GM23248 (cell line): ENCODE measurements around the gene SNRNP27. TPM values are rescaled to one million over a fixed set of nuclear protein-coding genes. Genes with fewer than 3 reads are reported as not detected.

ENCODE experiments used
- DNase-seq: peaks from one replicate; pipeline ENCODE4 v3.0.0-alpha.2; 2015
- H2AFZ ChIP-seq: fragments of 200-600 bp; sonication (generic); 2 replicates; pipeline ENCODE4 v1.6.1; 2016; ENCODE audit warnings: antibody characterized with exemption
- H3F3A ChIP-seq: fragments of 200-600 bp; sonication (generic); 2 replicates; pipeline ENCODE4 v1.6.1; 2016; ENCODE audit warnings: mild to moderate bottlenecking, antibody characterized with exemption, mixed run types; ENCODE audit not compliant: insufficient read depth
- H3K27ac ChIP-seq: fragments of 200-600 bp; sonication (generic); 2 replicates; pipeline ENCODE4 v1.5.1; 2016; ENCODE audit warnings: mild to moderate bottlenecking
- H3K27me3 ChIP-seq: fragments of 200-600 bp; sonication (generic); replicated peaks from 2 replicates; pipeline ENCODE4 v1.6.1; 2016; ENCODE audit warnings: mild to moderate bottlenecking; ENCODE audit not compliant: insufficient read depth
- H3K36me3 ChIP-seq: fragments of 200-600 bp; sonication (generic); 2 replicates; pipeline ENCODE4 v1.6.1; 2016; ENCODE audit warnings: low read depth, mild to moderate bottlenecking
- H3K4me1 ChIP-seq: fragments of 200-600 bp; sonication (generic); 2 replicates; pipeline ENCODE4 v1.6.1; 2016; ENCODE audit warnings: mild to moderate bottlenecking; ENCODE audit not compliant: insufficient read depth
- H3K4me2 ChIP-seq: fragments of 200-600 bp; sonication (generic); one replicate; pipeline ENCODE4 v1.6.1; 2016; ENCODE audit warnings: mild to moderate bottlenecking; ENCODE audit not compliant: unreplicated experiment
- H3K4me3 ChIP-seq: fragments of 200-600 bp; sonication (generic); 2 replicates; pipeline ENCODE4 v1.5.1; 2016; ENCODE audit warnings: mild to moderate bottlenecking
- H3K79me2 ChIP-seq: fragments of 200-600 bp; sonication (generic); 2 replicates; pipeline ENCODE4 v1.6.1; 2016; ENCODE audit warnings: mild to moderate bottlenecking; ENCODE audit not compliant: insufficient read depth
- H3K9ac ChIP-seq: fragments of 200-600 bp; sonication (generic); 2 replicates; pipeline ENCODE4 v1.6.1; 2016; ENCODE audit warnings: mild to moderate bottlenecking
- H3K9me2 ChIP-seq: fragments of 200-600 bp; sonication (generic); 2 replicates; pipeline ENCODE4 v1.6.1; 2016; ENCODE audit warnings: mixed run types, mild to moderate bottlenecking, moderate library complexity; ENCODE audit not compliant: insufficient read depth
- H3K9me3 ChIP-seq: fragments of 200-600 bp; sonication (generic); one replicate; pipeline ENCODE4 v1.6.1; 2017; ENCODE audit warnings: low read depth
- H4K20me1 ChIP-seq: fragments of 200-600 bp; sonication (generic); 2 replicates; pipeline ENCODE4 v1.6.0; 2016; ENCODE audit not compliant: insufficient read depth
- EZH2 ChIP-seq: fragments of 200-600 bp; sonication (generic); IDR thresholded peaks from 2 replicates; pipeline ENCODE4 v1.6.1; 2018; ENCODE audit warnings: antibody characterized with exemption, mild to moderate bottlenecking; ENCODE audit not compliant: insufficient read depth, poor library complexity, severe bottlenecking
- EZH2phosphoT487 ChIP-seq: fragments of 200-600 bp; sonication (generic); IDR thresholded peaks from 2 replicates; pipeline ENCODE4 v1.6.1; 2018; ENCODE audit warnings: antibody characterized with exemption, moderate library complexity, mild to moderate bottlenecking, low read depth; ENCODE audit not compliant: insufficient read depth
- WGBS, 2 experiments: methylation state at CpG; one replicate each; pipeline ENCODE4 v1.1.6; 2015 to 2017; ENCODE audit warnings: low lambda C conversion rate in 2 of 2, low coverage in 1 of 2; ENCODE audit errors: missing lambda C conversion rate in 2 of 2; 5-methylcytosine and 5-hydroxymethylcytosine counted together
- in situ Hi-C: fragments of 300-500 bp; cut with MboI; formaldehyde crosslinking; loops from 2 replicates; pipeline ENCODE4 v1.15.0; 2020
- polyA plus RNA-seq: library from polyadenylated mRNA; unstranded; fragments of >200 nt; fragmentation: Nextera tagmentation; extraction: Ambion mirVana; gene quantifications from 2 replicates; pipeline ENCODE4 v1.2.1, GENCODE V29; 2016
- small RNA-seq: library from RNA; depleted of rRNA; stranded (forward); fragments of <200 nt; gene quantifications from one replicate; pipeline ENCODE3, GENCODE V24; 2014; ENCODE audit warnings: low read depth, low replicate concordance
- total RNA-seq: library from RNA; depleted of rRNA; stranded (reverse); fragments of >200 nt; shearing (Covaris generic); gene quantifications from 2 replicates; pipeline ENCODE4 v1.2.3, GENCODE V29; 2014; rRNA removed

The SNRNP27 gene
- total and polyA plus RNA-seq, 2 experiments from 2014 or later = 46.8 to 85.9 TPM

DNA sequence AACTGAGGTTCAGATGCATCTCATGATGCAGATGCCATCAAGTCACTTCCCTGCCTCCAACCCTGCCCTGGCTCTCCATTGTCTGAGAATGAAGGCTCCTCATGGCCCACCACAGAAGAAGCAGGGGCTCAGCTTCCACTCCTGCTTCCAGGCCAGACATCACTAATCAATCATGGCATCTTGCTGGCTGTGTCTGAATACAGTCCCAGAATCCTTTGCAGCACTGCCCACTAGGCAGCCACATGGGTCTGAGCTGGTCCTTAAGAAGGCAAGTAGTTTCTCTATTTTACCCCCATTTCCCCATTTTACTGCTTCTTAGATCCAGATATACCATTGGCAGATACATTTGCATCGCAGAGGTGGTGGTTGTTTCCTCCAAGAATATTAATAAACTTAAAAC, 60.3 kb downstream of the SNRNP27 start:
- in situ Hi-C loops = no loop called here
- Histone ChIP-seq H3K27ac (no peak overlapping the region), H3K79me2 (no peaks in the 10 kb centered on the region), H4K20me1 (no peaks in the 10 kb centered on the region), H3K4me3 (no peak overlapping the region), H3K9me3 (no peaks in the 10 kb centered on the region), H3F3A (no peaks in the 10 kb centered on the region), H3K4me1 (no peaks in the 10 kb centered on the region), H2AFZ (no peak overlapping the region), H3K9ac (no peak overlapping the region), H3K36me3 (no peaks in the 10 kb centered on the region), H3K27me3 (peaks cover 5% of the 10 kb centered on the region; the same call in 1 of the 2 replicates), H3K4me2 (no peak overlapping the region), H3K9me2 (no peaks in the 10 kb centered on the region)
- DNase-seq = no peak
- WGBS, 2 experiments = 97 to 100% methylated on average over 1 of the region's 1 CpG
- TF ChIP-seq EZH2 (no peak), EZH2phosphoT487 (no peak)

Small RNAs within 50 kb of the gene (small RNA-seq; reads per million reads assigned to genes)
- not detected for gene RPL23AP92

Other genes starting within 250 kb of the SNRNP27 start
- gene ANXA4, start 151.8 kb upstream of the SNRNP27 start, total RNA-seq = 31.0 and 35.7 TPM in 2 replicates
- gene ANXA4, start 151.8 kb upstream of the SNRNP27 start, polyA plus RNA-seq = 113 and 122 TPM in 2 replicates
- gene GMCL1, start 64.3 kb upstream of the SNRNP27 start, total RNA-seq = 9.6 and 15.7 TPM in 2 replicates
- gene GMCL1, start 64.3 kb upstream of the SNRNP27 start, polyA plus RNA-seq = 13.8 and 14.5 TPM in 2 replicates
- 4.4 and 5.3 TPM in 2 replicates for gene MXD1, start 21.2 kb downstream of the SNRNP27 start, total RNA-seq
- 6.3 and 7.6 TPM in 2 replicates for gene MXD1, start 21.2 kb downstream of the SNRNP27 start, polyA plus RNA-seq
- gene ASPRV1, start 67.7 kb downstream of the SNRNP27 start, total RNA-seq = under 0.01 and 0.86 TPM in 2 replicates
- gene ASPRV1, start 67.7 kb downstream of the SNRNP27 start, polyA plus RNA-seq = 0.19 and 0.24 TPM in 2 replicates
- gene PCBP1, start 193.5 kb downstream of the SNRNP27 start, total RNA-seq = 23.8 and 29.8 TPM in 2 replicates
- 163 and 167 TPM in 2 replicates for gene PCBP1, start 193.5 kb downstream of the SNRNP27 start, polyA plus RNA-seq